Nephron progenitor cell (in vitro differentiated cells): ENCODE measurements around the gene THSD8.

Source experiments
- DNase-seq: peaks from one replicate; pipeline ENCODE4 v3.0.0; 2021
- H3K27ac Mint-ChIP-seq: 2 replicates; pipeline ENCODE4 v1.8.0; 2021; ENCODE audit warnings: mild to moderate bottlenecking, moderate library complexity, mixed read lengths
- H3K27me3 Mint-ChIP-seq: 2 replicates; pipeline ENCODE4 v1.8.0; 2021; ENCODE audit warnings: mild to moderate bottlenecking, low read depth, mixed read lengths; ENCODE audit not compliant: poor library complexity
- H3K36me3 Mint-ChIP-seq: 2 replicates; pipeline ENCODE4 v1.8.0; 2021; ENCODE audit warnings: low read depth, mixed read lengths
- H3K4me1 Mint-ChIP-seq: 2 replicates; pipeline ENCODE4 v1.8.0; 2021; ENCODE audit warnings: mixed read lengths
- H3K4me3 Mint-ChIP-seq: 2 replicates; pipeline ENCODE4 v1.8.0; 2021; ENCODE audit warnings: mild to moderate bottlenecking, moderate library complexity, mixed read lengths
- H3K9me3 Mint-ChIP-seq: 2 replicates; pipeline ENCODE4 v1.8.0; 2021; ENCODE audit warnings: mild to moderate bottlenecking, moderate library complexity, mixed read lengths
- CTCF ChIP-seq: fragments of 200-600 bp; sonication (generic); IDR thresholded peaks from 2 replicates; pipeline ENCODE4 v1.5.0; 2021; ENCODE audit warnings: antibody characterized with exemption

Gene THSD8

DNA sequence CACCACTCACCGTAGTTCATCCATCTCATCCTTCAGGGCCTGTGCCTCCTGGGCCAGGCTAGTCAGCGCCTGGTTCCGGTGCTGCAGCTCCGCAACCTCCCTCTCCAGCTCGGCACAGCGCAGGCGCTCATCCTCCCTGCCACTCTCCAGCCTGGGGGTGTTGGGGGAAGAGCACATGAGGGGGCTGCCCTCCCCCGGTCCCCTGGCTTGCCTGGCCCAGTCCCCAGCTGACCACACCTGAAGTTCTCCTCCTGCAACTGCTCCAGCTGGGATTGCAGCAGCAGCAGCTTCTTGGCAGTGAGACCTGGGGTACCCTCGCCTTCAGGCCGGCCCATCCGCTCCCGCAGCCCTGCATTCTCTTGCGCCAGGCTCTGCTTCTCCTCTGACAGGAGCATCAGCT is 30.9 kb upstream of the THSD8 start:
- Mint-ChIP-seq H3K27me3 (peaks cover 38% of the 10 kb centered on the region), H3K27ac (no peak overlapping the region), H3K4me3 (no peak overlapping the region), H3K4me1 (peaks cover 12% of the 10 kb centered on the region), H3K9me3 (no peaks in the 10 kb centered on the region), H3K36me3 (no peaks in the 10 kb centered on the region)
- no peak for TF ChIP-seq CTCF
- DNase-seq = no peak

GRCh38 chr19:12772323-12772722 is 29.5 kb upstream of the THSD8 start:
- H3K36me3 Mint-ChIP-seq = no peaks in the 10 kb centered on the region
- no peak overlapping the region for H3K4me3 Mint-ChIP-seq
- no peak overlapping the region for H3K27ac Mint-ChIP-seq
- peaks cover 8% of the 10 kb centered on the region for H3K4me1 Mint-ChIP-seq
- TF ChIP-seq CTCF = no peak
- H3K27me3 Mint-ChIP-seq = peaks cover 38% of the 10 kb centered on the region
- DNase-seq = no peak
- H3K9me3 Mint-ChIP-seq = no peaks in the 10 kb centered on the region

DNA sequence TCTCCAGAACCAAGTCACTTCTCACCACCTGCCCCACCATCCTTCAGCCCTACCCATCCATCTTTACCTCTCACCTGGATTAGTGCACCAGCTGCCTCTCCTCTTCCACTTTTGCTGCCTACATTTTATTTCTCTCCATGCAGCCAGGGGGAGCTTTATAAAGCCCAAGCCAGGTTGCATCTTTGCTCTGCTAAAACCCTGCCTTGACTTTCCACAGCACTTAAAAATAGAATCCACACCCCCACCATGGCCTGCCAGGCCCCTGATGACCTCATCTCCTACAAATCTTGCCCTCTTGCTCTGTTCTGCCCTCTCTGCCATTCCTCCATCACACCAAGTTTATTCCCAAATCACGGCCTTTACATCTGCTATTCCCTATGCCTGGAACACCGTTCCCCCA is 28.3 kb upstream of the THSD8 start:
- H3K27ac Mint-ChIP-seq = no peak overlapping the region
- DNase-seq = no peak
- no peaks in the 10 kb centered on the region for H3K36me3 Mint-ChIP-seq
- TF ChIP-seq CTCF = no peak
- peaks cover 34% of the 10 kb centered on the region for H3K27me3 Mint-ChIP-seq
- H3K9me3 Mint-ChIP-seq = no peaks in the 10 kb centered on the region
- peaks cover 12% of the 10 kb centered on the region for H3K4me1 Mint-ChIP-seq
- H3K4me3 Mint-ChIP-seq = peak overlapping the region; percentile 5

DNA sequence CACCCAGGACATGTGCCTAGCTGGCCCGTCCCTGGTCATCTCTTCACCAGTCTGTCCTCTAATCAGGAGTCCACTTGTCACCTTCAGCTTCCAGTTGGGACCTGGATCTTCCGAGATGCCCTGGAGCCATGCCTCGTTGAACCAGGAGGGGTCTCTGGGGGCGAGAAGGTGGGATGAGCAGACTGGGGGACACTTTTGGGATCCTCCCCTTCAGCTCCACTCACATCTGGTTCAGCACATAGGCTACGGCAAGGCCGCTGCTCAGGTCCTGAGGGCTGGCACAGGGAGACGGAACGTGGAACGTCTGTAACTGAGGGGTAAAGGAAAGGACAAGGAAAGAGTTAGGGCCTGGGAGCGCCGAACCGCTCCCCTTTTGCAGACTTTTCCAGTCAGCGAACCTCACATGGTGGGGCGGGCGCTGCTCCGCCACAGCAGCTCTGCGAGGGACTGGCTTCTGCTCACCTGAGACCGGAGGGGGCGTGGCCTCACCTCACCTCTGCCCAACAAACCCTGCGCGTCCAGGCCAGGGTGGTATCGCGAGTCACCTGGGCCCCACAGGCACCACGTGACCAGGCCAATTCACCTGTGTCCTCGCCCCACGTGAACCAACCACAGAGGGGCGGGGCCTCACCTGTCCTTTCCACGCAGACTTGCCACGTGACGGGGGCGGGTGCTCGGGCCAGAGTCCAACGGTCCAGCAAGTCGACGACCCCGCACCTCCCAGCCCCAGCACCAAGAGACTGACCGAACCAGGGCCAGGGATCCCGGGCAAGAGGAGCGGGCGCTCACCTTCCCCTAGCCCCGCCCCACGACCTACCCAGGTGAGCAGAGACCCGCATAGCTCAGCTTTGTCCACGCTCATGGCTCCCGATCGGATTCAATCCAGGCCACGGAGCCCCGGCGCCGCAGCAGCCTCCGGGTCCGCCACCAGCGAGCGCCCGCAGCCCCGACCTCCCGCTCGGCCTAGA is 27.0 kb upstream of the THSD8 start, which contains the start of gene HOOK2:
Gene HOOK2 (minus strand): TSS at position 965 of the 968 bp plus-strand sequence. CDS start 103 bp downstream, at position 862.
- peaks cover 29% of the 10 kb centered on the region for H3K27me3 Mint-ChIP-seq
- H3K4me3 Mint-ChIP-seq = peak within 1 kb of the TSS; percentile 79
- H3K27ac Mint-ChIP-seq = no peak within 1 kb of the TSS
- H3K4me1 Mint-ChIP-seq = peaks cover 20% of the 10 kb centered on the region
- TF ChIP-seq CTCF = no peak
- DNase-seq = no peak
- H3K9me3 Mint-ChIP-seq = no peaks in the 10 kb centered on the region
- H3K36me3 Mint-ChIP-seq = no peaks in the 10 kb centered on the region

- Mint-ChIP-seq H3K4me1 (peaks cover 28% of the 10 kb centered on the region), H3K27ac (no peak overlapping the region), H3K9me3 (no peaks in the 10 kb centered on the region), H3K36me3 (no peaks in the 10 kb centered on the region), H3K4me3 (peak overlapping the region; percentile 85), H3K27me3 (peaks cover 10% of the 10 kb centered on the region)
- peak; percentile 94 for TF ChIP-seq CTCF
- DNase-seq = peak; percentile 91
These were observed 24.5 kb upstream of the THSD8 start for GRCh38 chr19:12777217-12778016.
